Measurements from ENCODE around the gene JAM3. TPM values are rescaled to one million over a fixed set of nuclear protein-coding genes. Genes with fewer than 3 reads are reported as not detected.

Gene JAM3
- total RNA-seq, 2 donors from 2014 or later, result 28.5 to 38.1 TPM

DNA sequence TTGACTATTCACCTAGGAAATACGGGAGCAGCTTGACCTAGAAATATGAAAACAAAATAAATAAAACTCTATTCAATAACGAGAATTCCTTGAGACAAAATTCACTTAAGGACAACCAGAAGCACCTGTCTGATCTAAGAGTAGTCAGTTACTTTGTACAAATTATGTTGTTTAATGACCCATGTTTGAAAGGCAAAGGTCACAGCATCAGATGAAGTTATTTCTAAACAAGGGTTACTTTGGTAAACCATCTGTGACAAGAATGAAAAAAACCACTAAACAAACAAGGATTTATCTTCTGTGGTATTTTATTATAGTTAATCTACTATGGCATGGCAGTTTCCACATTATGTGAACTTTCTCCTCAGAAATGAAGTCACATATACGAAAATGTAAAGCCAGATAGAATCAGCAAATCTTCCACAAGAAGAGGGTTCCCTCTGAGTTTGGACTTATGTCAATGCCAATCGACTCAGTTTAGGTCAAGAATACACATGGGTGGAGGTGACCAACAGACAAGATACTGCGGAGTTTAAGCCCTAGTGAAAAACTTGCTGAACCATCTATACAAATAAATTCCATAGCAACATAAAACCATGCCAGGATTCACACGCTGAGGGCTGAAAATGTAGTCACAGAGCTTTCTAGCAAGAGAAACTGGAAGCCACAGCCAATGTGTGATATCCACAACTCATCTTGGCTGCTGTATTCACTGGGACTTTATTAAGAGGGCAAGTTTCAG lies 101.5 kb downstream of the JAM3 start:
- no peak for DNase-seq (ENCODE audit: low spot score)
- Histone ChIP-seq H3K27ac (no peak overlapping the region), H3K9me3 (no peaks in the 10 kb centered on the region), H3K36me3 (peaks cover 26% of the 10 kb centered on the region), H3K4me3 (no peak overlapping the region), H3K4me1 (no peaks in the 10 kb centered on the region), H3K27me3 (no peaks in the 10 kb centered on the region)
- TF ChIP-seq, protein P1, sequence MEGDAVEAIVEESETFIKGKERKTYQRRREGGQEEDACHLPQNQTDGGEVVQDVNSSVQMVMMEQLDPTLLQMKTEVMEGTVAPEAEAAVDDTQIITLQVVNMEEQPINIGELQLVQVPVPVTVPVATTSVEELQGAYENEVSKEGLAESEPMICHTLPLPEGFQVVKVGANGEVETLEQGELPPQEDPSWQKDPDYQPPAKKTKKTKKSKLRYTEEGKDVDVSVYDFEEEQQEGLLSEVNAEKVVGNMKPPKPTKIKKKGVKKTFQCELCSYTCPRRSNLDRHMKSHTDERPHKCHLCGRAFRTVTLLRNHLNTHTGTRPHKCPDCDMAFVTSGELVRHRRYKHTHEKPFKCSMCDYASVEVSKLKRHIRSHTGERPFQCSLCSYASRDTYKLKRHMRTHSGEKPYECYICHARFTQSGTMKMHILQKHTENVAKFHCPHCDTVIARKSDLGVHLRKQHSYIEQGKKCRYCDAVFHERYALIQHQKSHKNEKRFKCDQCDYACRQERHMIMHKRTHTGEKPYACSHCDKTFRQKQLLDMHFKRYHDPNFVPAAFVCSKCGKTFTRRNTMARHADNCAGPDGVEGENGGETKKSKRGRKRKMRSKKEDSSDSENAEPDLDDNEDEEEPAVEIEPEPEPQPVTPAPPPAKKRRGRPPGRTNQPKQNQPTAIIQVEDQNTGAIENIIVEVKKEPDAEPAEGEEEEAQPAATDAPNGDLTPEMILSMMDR (IDR thresholded peaks at IDR 0.05), result no peak

DNA sequence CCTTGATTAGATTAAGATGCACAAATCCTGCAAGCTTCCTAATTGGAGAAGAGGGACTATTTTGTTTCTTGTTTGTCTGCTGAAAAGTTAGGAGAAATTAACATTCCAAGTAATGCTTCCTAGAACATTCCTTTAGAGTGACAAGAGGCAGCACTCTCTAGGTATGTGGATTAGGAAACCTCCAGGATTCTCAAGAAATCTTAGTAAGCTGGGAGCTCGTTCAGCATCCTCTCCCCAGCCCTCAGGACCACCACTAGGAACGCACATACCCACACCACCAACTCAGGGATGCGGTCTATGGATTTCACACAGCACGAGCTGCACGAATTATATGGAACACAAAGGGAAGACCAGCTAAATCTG lies 102.0 kb downstream of the JAM3 start:
- TF ChIP-seq, protein P1 (IDR thresholded peaks at IDR 0.05), result no peak
- Histone ChIP-seq H3K4me3 (no peak overlapping the region), H3K4me1 (no peaks in the 10 kb centered on the region), H3K27ac (no peak overlapping the region), H3K36me3 (peaks cover 26% of the 10 kb centered on the region), H3K27me3 (no peaks in the 10 kb centered on the region), H3K9me3 (no peaks in the 10 kb centered on the region)
- DNase-seq (ENCODE audit: low spot score), result no peak

DNA sequence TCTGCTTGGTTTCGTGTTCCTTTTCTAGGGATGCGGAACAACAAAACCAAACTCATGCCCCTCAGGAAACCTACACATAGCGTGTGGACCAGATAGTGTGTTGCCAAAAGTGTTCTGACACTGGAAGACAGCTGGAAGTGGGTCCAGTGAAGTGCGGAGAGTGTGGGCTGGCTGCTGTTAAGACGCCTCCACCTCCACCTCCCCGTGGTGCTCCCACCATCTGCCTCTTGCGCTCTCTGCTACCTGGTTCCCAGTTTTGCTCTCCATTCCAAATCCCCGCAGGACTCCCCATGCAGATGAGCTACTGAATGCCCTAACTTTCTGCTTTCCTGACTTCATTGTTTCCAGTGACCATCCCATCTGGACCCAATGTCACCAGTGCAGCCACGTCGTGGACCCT lies 103.1 kb downstream of the JAM3 start:
- Histone ChIP-seq H3K4me3 (no peak overlapping the region), H3K27me3 (no peaks in the 10 kb centered on the region), H3K27ac (no peak overlapping the region), H3K9me3 (no peaks in the 10 kb centered on the region), H3K36me3 (peaks cover 36% of the 10 kb centered on the region), H3K4me1 (no peaks in the 10 kb centered on the region)
- no peak for DNase-seq (ENCODE audit: low spot score)
- TF ChIP-seq, protein P1 (IDR thresholded peaks at IDR 0.05), result no peak

DNA sequence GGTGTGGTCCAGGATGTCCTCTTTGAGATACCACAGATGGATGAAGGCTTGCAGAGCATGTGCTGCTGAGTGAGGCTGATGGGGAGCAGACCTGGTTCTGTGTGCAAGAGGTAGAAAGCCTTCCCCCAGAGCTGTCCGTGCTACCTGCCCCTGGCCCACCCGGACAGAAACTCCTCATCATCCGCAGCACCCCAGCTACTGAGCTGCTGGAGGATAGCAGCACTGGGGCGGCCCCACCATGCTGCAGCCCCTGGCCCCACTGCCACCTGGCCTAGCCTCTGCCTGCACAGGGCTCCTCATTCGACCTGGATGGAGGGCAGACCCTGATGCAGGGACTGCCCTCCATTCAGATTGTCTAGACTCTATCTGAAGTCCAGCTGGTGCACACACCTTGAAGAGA lies 104.4 kb downstream of the JAM3 start:
- H3K4me1 ChIP-seq, result no peaks in the 10 kb centered on the region
- H3K27me3 ChIP-seq, result no peaks in the 10 kb centered on the region
- no peak for DNase-seq (ENCODE audit: low spot score)
- no peaks in the 10 kb centered on the region for H3K9me3 ChIP-seq
- no peak overlapping the region for H3K27ac ChIP-seq
- peaks cover 34% of the 10 kb centered on the region for H3K36me3 ChIP-seq
- TF ChIP-seq, protein P1 (IDR thresholded peaks at IDR 0.05), result no peak
- no peak overlapping the region for H3K4me3 ChIP-seq

DNA sequence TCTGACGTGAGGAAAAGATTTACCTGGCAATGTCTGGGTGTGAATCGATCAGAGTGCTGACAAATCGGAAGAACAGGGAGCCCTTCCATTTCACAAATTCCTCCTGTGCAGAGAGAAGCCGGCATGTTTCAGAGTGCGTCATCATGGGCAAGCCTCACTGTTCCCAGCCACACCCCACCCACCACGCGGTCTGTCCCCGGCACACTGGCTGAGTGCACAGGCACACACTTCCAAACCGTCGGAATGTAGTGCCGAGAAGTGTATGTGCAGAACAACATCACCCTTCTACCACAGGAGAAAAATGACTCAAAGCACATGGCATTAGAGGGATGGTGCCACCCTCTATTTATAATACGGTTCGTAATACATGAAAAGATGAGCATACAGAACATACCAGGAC lies 107.4 kb downstream of the JAM3 start:
- TF ChIP-seq, protein P1 (IDR thresholded peaks at IDR 0.05), result no peak
- Histone ChIP-seq H3K4me3 (no peak overlapping the region), H3K27me3 (no peaks in the 10 kb centered on the region), H3K4me1 (no peaks in the 10 kb centered on the region), H3K27ac (no peak overlapping the region), H3K36me3 (peaks cover 24% of the 10 kb centered on the region), H3K9me3 (no peaks in the 10 kb centered on the region)
- no peak for DNase-seq (ENCODE audit: low spot score)
